Measurements from ENCODE around the gene SLC35G2.
"Not testable (repeated sequence)": the region's sequence is repeated elsewhere in the genome, so short reads cannot be mapped to it uniquely, and the experiment has no call there.

The SLC35G2 gene

GRCh38 chr3:136900694-136901093 is 81.8 kb downstream of the SLC35G2 start:
- not testable (repeated sequence) for H3K9me3 ChIP-seq (ENCODE audit: control insufficient read depth, low read length); H3K4me1 ChIP-seq (ENCODE audit: control insufficient read depth, insufficient read depth, low read length); H3K27ac ChIP-seq (ENCODE audit: insufficient read depth, low read depth, low read length, poor library complexity, severe bottlenecking); H3K36me3 ChIP-seq (ENCODE audit: control insufficient read depth, insufficient read depth, low read length); H3K4me3 ChIP-seq (ENCODE audit: insufficient read depth, low read depth, low read length); H3K27me3 ChIP-seq (ENCODE audit: control insufficient read depth, insufficient read depth, low read length, poor library complexity, severe bottlenecking)
- 69 to 91% methylated on average over 1 of the region's 1 CpG for WGBS, 2 experiments

GRCh38 chr3:136901391-136901790 is 82.5 kb downstream of the SLC35G2 start:
- H3K4me1 ChIP-seq (ENCODE audit: control insufficient read depth, insufficient read depth, low read length), result peaks cover 1% of the 10 kb centered on the region
- H3K27me3 ChIP-seq (ENCODE audit: control insufficient read depth, insufficient read depth, low read length, poor library complexity, severe bottlenecking), result no peaks in the 10 kb centered on the region
- no peaks in the 10 kb centered on the region for H3K36me3 ChIP-seq (ENCODE audit: control insufficient read depth, insufficient read depth, low read length)
- 94 to 100% methylated on average over 1 to 3 of the region's 3 CpGs for WGBS, 2 experiments
- peaks cover 5% of the 10 kb centered on the region for H3K9me3 ChIP-seq (ENCODE audit: control insufficient read depth, low read length)
- no peak overlapping the region for H3K4me3 ChIP-seq (ENCODE audit: insufficient read depth, low read depth, low read length)
- H3K27ac ChIP-seq (ENCODE audit: insufficient read depth, low read depth, low read length, poor library complexity, severe bottlenecking), result no peak overlapping the region

DNA sequence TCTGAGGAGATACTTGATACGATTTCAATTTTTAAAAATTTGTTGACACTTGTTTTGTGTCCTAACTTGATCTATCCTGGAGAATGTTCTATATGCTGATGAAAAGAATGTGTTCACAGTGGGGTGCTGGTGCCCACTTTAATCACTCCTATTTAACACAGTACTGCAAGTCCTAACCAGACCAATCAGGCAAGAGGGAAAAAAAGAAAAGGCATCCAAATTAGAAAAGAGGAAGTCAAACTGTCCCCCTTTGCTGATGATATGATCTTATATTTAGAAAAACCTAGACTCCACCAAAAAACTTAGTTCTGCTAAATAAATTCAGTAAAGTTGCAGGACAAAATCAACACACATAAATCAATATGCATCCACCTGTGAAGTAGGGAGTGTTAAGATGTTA is 83.6 kb downstream of the SLC35G2 start:
- not testable (repeated sequence) for H3K27ac ChIP-seq (ENCODE audit: insufficient read depth, low read depth, low read length, poor library complexity, severe bottlenecking); H3K4me3 ChIP-seq (ENCODE audit: insufficient read depth, low read depth, low read length); H3K9me3 ChIP-seq (ENCODE audit: control insufficient read depth, low read length); H3K4me1 ChIP-seq (ENCODE audit: control insufficient read depth, insufficient read depth, low read length); H3K27me3 ChIP-seq (ENCODE audit: control insufficient read depth, insufficient read depth, low read length, poor library complexity, severe bottlenecking); H3K36me3 ChIP-seq (ENCODE audit: control insufficient read depth, insufficient read depth, low read length)
- 82 to 89% methylated on average over 1 of the region's 1 CpG for WGBS, 2 experiments

- H3K4me3 ChIP-seq (ENCODE audit: insufficient read depth, low read depth, low read length), result no peak overlapping the region
- H3K27me3 ChIP-seq (ENCODE audit: control insufficient read depth, insufficient read depth, low read length, poor library complexity, severe bottlenecking), result no peaks in the 10 kb centered on the region
- H3K27ac ChIP-seq (ENCODE audit: insufficient read depth, low read depth, low read length, poor library complexity, severe bottlenecking), result no peak overlapping the region
- peaks cover 8% of the 10 kb centered on the region for H3K4me1 ChIP-seq (ENCODE audit: control insufficient read depth, insufficient read depth, low read length)
- WGBS, 2 experiments, result 55 to 56% methylated on average over 1 of the region's 1 CpG
- H3K9me3 ChIP-seq (ENCODE audit: control insufficient read depth, low read length), result peaks cover 5% of the 10 kb centered on the region
- no peaks in the 10 kb centered on the region for H3K36me3 ChIP-seq (ENCODE audit: control insufficient read depth, insufficient read depth, low read length)
Measured at GRCh38 chr3:136903899-136904298, 85.0 kb downstream of the SLC35G2 start.

- Histone ChIP-seq H3K36me3 (ENCODE audit: control insufficient read depth, insufficient read depth, low read length) (no peaks in the 10 kb centered on the region), H3K4me3 (ENCODE audit: insufficient read depth, low read depth, low read length) (no peak overlapping the region), H3K27ac (ENCODE audit: insufficient read depth, low read depth, low read length, poor library complexity, severe bottlenecking) (no peak overlapping the region), H3K9me3 (ENCODE audit: control insufficient read depth, low read length) (peaks cover 5% of the 10 kb centered on the region), H3K4me1 (ENCODE audit: control insufficient read depth, insufficient read depth, low read length) (peaks cover 8% of the 10 kb centered on the region), H3K27me3 (ENCODE audit: control insufficient read depth, insufficient read depth, low read length, poor library complexity, severe bottlenecking) (no peaks in the 10 kb centered on the region)
- 85 to 86% methylated on average over 4 of the region's 4 CpGs for WGBS, 2 experiments
Measured at GRCh38 chr3:136904746-136905145, 85.8 kb downstream of the SLC35G2 start.
